Measurements from ENCODE around the gene FGGY.
"Not testable (repeated sequence)": the region's sequence is repeated elsewhere in the genome, so short reads cannot be mapped to it uniquely, and the experiment has no call there.

Gene FGGY

GRCh38 chr1:59718064-59718988, 421.4 kb downstream of the FGGY start:
- no peak for DNase-seq

- no peak for DNase-seq
Observed at GRCh38 chr1:59718989-59719360, 422.1 kb downstream of the FGGY start.

- DNase-seq = no peak
Observed at GRCh38 chr1:59720326-59721115, 423.6 kb downstream of the FGGY start.

GRCh38 chr1:59730302-59730701, 433.4 kb downstream of the FGGY start:
- DNase-seq = no peak

- DNase-seq = no peak
Observed at GRCh38 chr1:59730759-59731478, 434.0 kb downstream of the FGGY start.

- DNase-seq = no peak
Observed at GRCh38 chr1:59731591-59731990, 434.7 kb downstream of the FGGY start.

- no peak for DNase-seq
Observed at GRCh38 chr1:59732214-59732955, 435.5 kb downstream of the FGGY start.

GRCh38 chr1:59733443-59734141, 436.7 kb downstream of the FGGY start:
- no peak for DNase-seq

GRCh38 chr1:59735927-59736326, 439.0 kb downstream of the FGGY start:
- DNase-seq = not testable (repeated sequence)

GRCh38 chr1:59736744-59737143, 439.9 kb downstream of the FGGY start:
- DNase-seq = no peak

GRCh38 chr1:59737638-59738037, 440.7 kb downstream of the FGGY start:
- DNase-seq = no peak

GRCh38 chr1:59738152-59738551, 441.3 kb downstream of the FGGY start:
- no peak for DNase-seq

- no peak for DNase-seq
Observed at GRCh38 chr1:59738591-59739015, 441.7 kb downstream of the FGGY start.

GRCh38 chr1:59739111-59739510, 442.2 kb downstream of the FGGY start:
- no peak for DNase-seq

GRCh38 chr1:59742526-59742925, 445.6 kb downstream of the FGGY start:
- no peak for DNase-seq

GRCh38 chr1:59743324-59744091, 446.6 kb downstream of the FGGY start:
- no peak for DNase-seq

- DNase-seq = no peak
Observed at GRCh38 chr1:59747420-59748024, 450.6 kb downstream of the FGGY start.

GRCh38 chr1:59748123-59748522, 451.2 kb downstream of the FGGY start:
- no peak for DNase-seq

- no peak for DNase-seq
Observed at GRCh38 chr1:59750328-59751003, 453.6 kb downstream of the FGGY start.

GRCh38 chr1:59751004-59751395, 454.1 kb downstream of the FGGY start:
- DNase-seq = no peak
